ENCODE data around the gene PLEKHA5.

Gene PLEKHA5

DNA sequence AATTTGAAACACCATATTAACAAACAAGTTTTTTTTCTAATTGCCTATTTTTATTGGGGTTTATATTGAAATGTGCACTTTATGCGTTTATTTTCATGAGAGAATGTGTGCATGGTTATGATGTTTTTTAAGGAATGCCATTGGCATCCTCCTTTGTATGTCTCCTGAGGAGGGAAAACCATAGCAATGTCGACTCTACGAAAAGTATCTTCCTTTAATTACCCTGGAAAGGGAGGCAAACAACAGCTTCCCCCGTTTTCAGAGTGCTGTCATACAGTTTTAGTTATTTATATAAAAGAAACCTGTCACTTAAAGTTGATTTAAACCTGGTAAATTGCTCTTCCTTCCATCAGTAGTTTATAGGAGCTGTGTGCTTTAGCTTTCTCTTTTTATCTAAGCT is 117.4 kb downstream of the PLEKHA5 start:
- H3K27ac ChIP-seq, result no peak overlapping the region
- DNase-seq (ENCODE audit: low spot score), result no peak
- no peak for TF ChIP-seq CTCF (IDR thresholded peaks at IDR 0.05)
- H3K4me3 ChIP-seq, result no peak overlapping the region

GRCh38 chr12:19248929-19249602 is 119.5 kb downstream of the PLEKHA5 start:
- no peak for TF ChIP-seq CTCF (IDR thresholded peaks at IDR 0.05)
- Histone ChIP-seq H3K4me3 (no peak overlapping the region), H3K27ac (no peak overlapping the region)
- no peak for DNase-seq (ENCODE audit: low spot score)

GRCh38 chr12:19251481-19252132 is 122.1 kb downstream of the PLEKHA5 start:
- Histone ChIP-seq H3K4me3 (no peak overlapping the region), H3K27ac (no peak overlapping the region)
- TF ChIP-seq CTCF (IDR thresholded peaks at IDR 0.05), result no peak
- no peak for DNase-seq (ENCODE audit: low spot score)

- no peak for DNase-seq (ENCODE audit: low spot score)
- no peak for TF ChIP-seq CTCF (IDR thresholded peaks at IDR 0.05)
- Histone ChIP-seq H3K4me3 (no peak overlapping the region), H3K27ac (no peak overlapping the region)
These were observed 130.6 kb downstream of the PLEKHA5 start for GRCh38 chr12:19260135-19260534.

DNA sequence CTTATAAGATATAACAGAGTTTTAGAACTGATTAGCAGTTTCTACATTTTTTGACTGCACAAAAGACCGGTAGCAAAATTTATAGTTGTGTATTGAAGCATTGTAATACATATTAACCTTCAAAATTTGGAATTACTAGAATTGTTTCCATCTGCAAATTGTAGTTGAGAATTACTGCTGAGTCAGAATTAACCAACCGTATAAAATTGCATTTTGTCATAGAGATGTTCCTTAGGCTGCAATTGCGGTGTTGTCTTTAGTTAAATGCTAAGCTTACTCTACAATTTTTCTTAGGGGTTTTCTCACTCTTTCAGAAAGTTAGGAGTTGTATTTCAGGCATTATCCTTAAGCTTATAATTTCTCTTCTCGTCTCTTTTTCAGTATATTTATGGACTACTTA is 132.2 kb downstream of the PLEKHA5 start:
- no peak overlapping the region for H3K4me3 ChIP-seq

GRCh38 chr12:19263672-19264071 is 134.1 kb downstream of the PLEKHA5 start:
- DNase-seq (ENCODE audit: low spot score), result no peak
- Histone ChIP-seq H3K27ac (no peak overlapping the region), H3K4me3 (no peak overlapping the region)
- no peak for TF ChIP-seq CTCF (IDR thresholded peaks at IDR 0.05)

More for the DNA sequence above, 132.2 kb downstream of the PLEKHA5 start:
- H3K27ac ChIP-seq, result no peak overlapping the region
- no peak for DNase-seq (ENCODE audit: low spot score)
- TF ChIP-seq CTCF (IDR thresholded peaks at IDR 0.05), result no peak

Measured in coronary artery (tissue), 2 donors.